H1 (cell line): ENCODE data around the gene AK5. TPM values are rescaled to one million over a fixed set of nuclear protein-coding genes. Genes with fewer than 3 reads are reported as not detected.

Experiments
- CTCF ChIA-PET: fragments of 300-600 bp; sonication (Branson Sonifier 250); formaldehyde crosslinking; loops from one replicate; lab custom pipeline; 2021; ENCODE audit not compliant: partially characterized antibody; lab: Charles Lee
- POLR2A ChIA-PET: fragments of 300-600 bp; sonication (Branson Sonifier 250); formaldehyde crosslinking; loops from one replicate; lab custom pipeline; 2021; ENCODE audit warnings: inconsistent platforms; ENCODE audit not compliant: partially characterized antibody; lab: Charles Lee
- DNase-seq, 2 experiments: peaks; one replicate each; pipeline versions ENCODE4 v3.0.0 to v3.0.0-alpha.2; 2010 to 2022; ENCODE audit warnings: low spot score in 2 of 2, low read depth in 1 of 2, mixed read lengths in 1 of 2
- FAIRE-seq: peaks from 2 replicates; lab custom pipeline; 2011; peaks lifted over from hg19 to GRCh38; lab: Jason Lieb, UNC
- H2AFZ ChIP-seq: 2 replicates; pipeline ENCODE4 v1.8.1; 2012; ENCODE audit warnings: low read length, inconsistent platforms
- H2AK5ac ChIP-seq: 2 replicates; pipeline ENCODE4 v1.6.1; 2013; ENCODE audit warnings: low read depth, low read length
- H2BK120ac ChIP-seq: replicated peaks from 2 replicates; pipeline ENCODE3; 2013; ENCODE audit warnings: low read depth, low read length, inconsistent platforms
- H2BK12ac ChIP-seq: 2 replicates; pipeline ENCODE4 v1.6.1; 2013; ENCODE audit warnings: low read depth, low read length
- H2BK15ac ChIP-seq: 2 replicates; pipeline ENCODE4 v1.6.1; 2013; ENCODE audit warnings: low read length
- H2BK20ac ChIP-seq: 2 replicates; pipeline ENCODE4 v1.6.1; 2013; ENCODE audit warnings: low read length
- H2BK5ac ChIP-seq: 2 replicates; pipeline ENCODE4 v1.6.1; 2013; ENCODE audit warnings: low read depth, low read length
- H3K14ac ChIP-seq: 2 replicates; pipeline ENCODE4 v1.6.1; 2013; ENCODE audit warnings: inconsistent platforms; ENCODE audit not compliant: insufficient read length
- H3K18ac ChIP-seq: 2 replicates; pipeline ENCODE4 v1.6.1; 2013; ENCODE audit warnings: low read length; ENCODE audit errors: extremely low read depth
- H3K23ac ChIP-seq: 2 replicates; pipeline ENCODE4 v1.6.1; 2013; ENCODE audit warnings: inconsistent platforms; ENCODE audit not compliant: insufficient read length
- H3K23me2 ChIP-seq: 2 replicates; pipeline ENCODE4 v1.6.1; 2013; ENCODE audit warnings: low read depth, low read length
- H3K27ac ChIP-seq: 2 replicates; pipeline ENCODE4 v1.6.1; 2011; ENCODE audit warnings: low read depth, low read length, inconsistent platforms
- H3K27me3 ChIP-seq, 4 experiments: replicated peaks in 1 of 4; 1 replicate in 1 of 4; 2 replicates in 3 of 4; pipeline versions ENCODE4 v1.6.1 to v1.8.1; 2011 to 2013; ENCODE audit warnings: low read length in 3 of 4, mild to moderate bottlenecking in 3 of 4, inconsistent platforms in 2 of 4, mixed read lengths in 2 of 4, moderate library complexity in 1 of 4; ENCODE audit not compliant: control insufficient read depth in 3 of 4, insufficient read depth in 3 of 4; ENCODE audit errors: extremely low read depth in 1 of 4
- H3K36me3 ChIP-seq, 4 experiments: 2 replicates each; pipeline versions ENCODE4 v1.6.1 to v1.8.1; 2011 to 2013; ENCODE audit warnings: mild to moderate bottlenecking in 4 of 4, low read length in 3 of 4, moderate library complexity in 2 of 4, control low read depth in 1 of 4, inconsistent platforms in 1 of 4; ENCODE audit not compliant: insufficient read depth in 4 of 4, control insufficient read depth in 2 of 4
- H3K4ac ChIP-seq: replicated peaks from 2 replicates; pipeline ENCODE3; 2013; ENCODE audit warnings: low read length, low read depth, mixed read lengths, inconsistent platforms; ENCODE audit not compliant: insufficient read length
- H3K4me1 ChIP-seq, 4 experiments: replicated peaks in 1 of 4; 1 replicate in 1 of 4; 2 replicates in 3 of 4; pipeline versions ENCODE4 v1.6.1 to v1.8.1; 2011 to 2013; ENCODE audit warnings: low read length in 3 of 4, inconsistent platforms in 2 of 4, mixed read lengths in 1 of 4; ENCODE audit not compliant: insufficient read depth in 4 of 4, control insufficient read depth in 3 of 4
- H3K4me2 ChIP-seq, 2 experiments: 2 replicates each; pipeline versions ENCODE4 v1.6.1 to v1.8.1; 2011 to 2013; ENCODE audit warnings: low read depth in 2 of 2, low read length in 2 of 2, control low read depth in 1 of 2, inconsistent platforms in 1 of 2, mild to moderate bottlenecking in 1 of 2; ENCODE audit not compliant: insufficient read depth in 1 of 2
- H3K4me3 ChIP-seq, 4 experiments: fragments of 200-600, 300-600 bp in 1 of 4; sonication (generic), shearing (Covaris generic), sonication (Bioruptor Twin) in 1 of 4; 2 replicates each; pipeline versions ENCODE4 v1.5.1 to v1.8.1; 2011 to 2016; ENCODE audit warnings: low read length in 4 of 4, low read depth in 3 of 4, control low read depth in 2 of 4, inconsistent platforms in 2 of 4, mild to moderate bottlenecking in 2 of 4, mixed read lengths in 1 of 4, moderate library complexity in 1 of 4; ENCODE audit not compliant: insufficient read depth in 2 of 4; ENCODE audit errors: extremely low read depth in 1 of 4
- H3K56ac ChIP-seq: replicated peaks from 2 replicates; pipeline ENCODE3; 2013; ENCODE audit warnings: low read depth, mild to moderate bottlenecking, mixed read lengths, low read length, inconsistent platforms; ENCODE audit not compliant: insufficient read length
- H3K79me1 ChIP-seq: 2 replicates; pipeline ENCODE4 v1.6.1; 2013; ENCODE audit warnings: low read depth, low read length, control low read depth
- H3K79me2 ChIP-seq, 2 experiments: 2 replicates each; pipeline versions ENCODE4 v1.6.1 to v1.8.1; 2012 to 2013; ENCODE audit warnings: low read length in 2 of 2, mild to moderate bottlenecking in 2 of 2, inconsistent platforms in 1 of 2; ENCODE audit not compliant: insufficient read depth in 2 of 2, control insufficient read depth in 1 of 2
- H3K9ac ChIP-seq, 4 experiments: replicated peaks in 1 of 4; 1 replicate in 1 of 4; 2 replicates in 3 of 4; pipeline versions ENCODE4 v1.6.1 to v1.8.1; 2011 to 2013; ENCODE audit warnings: low read depth in 3 of 4, low read length in 3 of 4, control low read depth in 2 of 4, mild to moderate bottlenecking in 2 of 4, moderate library complexity in 2 of 4, inconsistent platforms in 1 of 4; ENCODE audit errors: extremely low read depth in 1 of 4
- H3K9me3 ChIP-seq, 2 experiments: 2 replicates each; pipeline versions ENCODE4 v1.6.1 to v1.8.1; 2012 to 2013; ENCODE audit warnings: mild to moderate bottlenecking in 2 of 2, moderate library complexity in 2 of 2, control low read depth in 1 of 2, inconsistent platforms in 1 of 2, low read depth in 1 of 2, low read length in 1 of 2, mixed read lengths in 1 of 2; ENCODE audit not compliant: insufficient read depth in 2 of 2
- H4K20me1 ChIP-seq, 2 experiments: replicated peaks in 1 of 2; 2 replicates each; pipeline versions ENCODE3 to v1.8.1; 2011 to 2013; ENCODE audit warnings: inconsistent platforms in 2 of 2, low read length in 2 of 2, mild to moderate bottlenecking in 1 of 2; ENCODE audit not compliant: insufficient read depth in 2 of 2, control insufficient read depth in 1 of 2
- H4K5ac ChIP-seq: 2 replicates; pipeline ENCODE4 v1.6.1; 2013; ENCODE audit warnings: low read length, low read depth, mixed read lengths, inconsistent platforms; ENCODE audit not compliant: insufficient read length
- H4K8ac ChIP-seq: 2 replicates; pipeline ENCODE4 v1.8.0; 2013; ENCODE audit warnings: mild to moderate bottlenecking, moderate library complexity, low read length, inconsistent platforms; ENCODE audit not compliant: insufficient read depth; ENCODE audit errors: extremely low read depth
- H4K91ac ChIP-seq: replicated peaks from 2 replicates; pipeline ENCODE3; 2013; ENCODE audit warnings: low read length, mixed read lengths, inconsistent platforms; ENCODE audit not compliant: insufficient read length
- CBX5 ChIP-seq: fragments of 300-800, 300-1000 bp; sonication (generic); IDR thresholded peaks from 2 replicates; pipeline ENCODE4 v1.7.1; 2016; ENCODE audit warnings: antibody characterized with exemption, low read length, low read depth
- FOSL1 ChIP-seq: IDR thresholded peaks from 2 replicates; pipeline ENCODE4 v1.6.1; 2011; ENCODE audit warnings: mild to moderate bottlenecking, low read depth, low read length, moderate library complexity; ENCODE audit not compliant: insufficient read depth
- RNF2 ChIP-seq: fragments of 200-900, 300-1000 bp; sonication (generic); IDR thresholded peaks from 2 replicates; pipeline ENCODE4 v1.7.1; 2016; ENCODE audit warnings: borderline replicate concordance, low read depth, mild to moderate bottlenecking, antibody characterized with exemption, low read length; ENCODE audit not compliant: poor library complexity, severe bottlenecking; ENCODE audit errors: missing control alignments
- SRF ChIP-seq: IDR thresholded peaks from 2 replicates; pipeline ENCODE4 v1.6.1; 2011; ENCODE audit warnings: mild to moderate bottlenecking, low read depth, low read length, moderate library complexity
- WGBS, 2 experiments: shearing (Covaris generic) in 1 of 2; methylation state at CpG; one replicate each; pipeline versions ENCODE4 v1.1.6 to v1.1.7; 2013 to 2015; ENCODE audit warnings: low lambda C conversion rate in 2 of 2, mixed read lengths in 2 of 2, inconsistent platforms in 1 of 2, low coverage in 1 of 2, missing lambda C conversion rate in 1 of 2; ENCODE audit not compliant: insufficient replicate concordance in 2 of 2, insufficient coverage in 1 of 2, insufficient read length in 1 of 2; ENCODE audit errors: extremely low coverage in 1 of 2, missing lambda C conversion rate in 1 of 2; 5-methylcytosine and 5-hydroxymethylcytosine counted together
- polyA plus RNA-seq, 7 experiments: library from polyadenylated mRNA; depleted of rRNA in 3 of 7; stranded (reverse) in 5 of 7; unstranded in 2 of 7; fragments of >200 nt in 5 of 7; fragments of 200-250 nt in 2 of 7; gene quantifications; 1 replicate in 5 of 7; 2 replicates in 1 of 7; 4 replicates in 1 of 7; pipeline versions ENCODE4 v1.2.1 to v1.2.3, GENCODE V29; 2011 to 2013; ENCODE audit warnings: missing spikeins in 2 of 7, mixed read lengths in 2 of 7
- total RNA-seq: library from RNA; stranded (reverse); fragmentation: NEBNext Ultra II Directional; extraction: Animal tissue kit (Norgen Biotek cat#: 25700); gene quantifications from 2 replicates; pipeline ENCODE4 v1.2.1, GENCODE V29; 2021

The AK5 gene
- total and polyA plus RNA-seq, 2 of the 8 experiments (the other 6 are each of a cell fraction or from before 2014, with no cell fraction given), result 2.0 to 7.1 TPM

- no peak for TF ChIP-seq SRF
- TF ChIP-seq RNF2, result no peak
- no peak for TF ChIP-seq CBX5
- TF ChIP-seq FOSL1, result no peak
- TF ChIP-seq, all 59 proteins: peak for 0
- no peak overlapping the region for H3K4ac ChIP-seq
- H3K23me2 ChIP-seq, result no peaks in the 10 kb centered on the region
- no peaks in the 10 kb centered on the region for H3K4me1 ChIP-seq
- H2BK15ac ChIP-seq, result no peak overlapping the region
- H2BK120ac ChIP-seq, result no peak overlapping the region
- no peak overlapping the region for H2AFZ ChIP-seq
- H3K79me1 ChIP-seq, result no peaks in the 10 kb centered on the region
- no peak overlapping the region for H4K8ac ChIP-seq
- CTCF ChIA-PET, result interaction anchor here (0.6 to 1.1 kb wide), 3 partner anchors 22 to 35 kb away, joined by 3 to 4 read pairs (median 3); no protein-coding TSS in a partner anchor
- no peak overlapping the region for H4K5ac ChIP-seq
- DNase-seq, result no peak
- H2AK5ac ChIP-seq, result no peak overlapping the region
- no peak overlapping the region for H3K18ac ChIP-seq
- no peak overlapping the region for H3K56ac ChIP-seq
- no peak overlapping the region for H3K27ac ChIP-seq
- H3K36me3 ChIP-seq, result no peaks in the 10 kb centered on the region
- no peak overlapping the region for H2BK5ac ChIP-seq
- H4K20me1 ChIP-seq, result no peaks in the 10 kb centered on the region
- no peak overlapping the region for H2BK12ac ChIP-seq
- H3K9me3 ChIP-seq, result no peaks in the 10 kb centered on the region
- no peak overlapping the region for H3K4me2 ChIP-seq
- no peaks in the 10 kb centered on the region for H3K27me3 ChIP-seq
- FAIRE-seq, result no peak
- WGBS, 2 experiments, result 75% methylated on average over 2 of the region's 2 CpGs; no CpG with 5 or more reads in 1 of the 2 experiments
- H3K23ac ChIP-seq, result no peak overlapping the region
- no peak overlapping the region for H3K14ac ChIP-seq
- H3K9ac ChIP-seq, result no peak overlapping the region
- H2BK20ac ChIP-seq, result no peak overlapping the region
- no peak overlapping the region for H4K91ac ChIP-seq
- POLR2A ChIA-PET, result interaction anchor here (0.8 kb wide), 1 partner anchor 130 kb away, joined by 3 read pairs; the partner anchor contains the start of gene PIGK
- no peak overlapping the region for H3K4me3 ChIP-seq
- no peaks in the 10 kb centered on the region for H3K79me2 ChIP-seq
Measured at GRCh38 chr1:77349275-77349674, 67.5 kb downstream of the AK5 start.
